GM12891 (cell line): ENCODE data around the gene OLFML2A.

Experiments
- DNase-seq: peaks from one replicate; pipeline ENCODE4 v3.0.0; 2011; ENCODE audit warnings: low spot score; ENCODE audit not compliant: insufficient read length
- FAIRE-seq: peaks from 2 replicates; lab custom pipeline; 2011; peaks lifted over from hg19 to GRCh38; lab: Jason Lieb, UNC
- PAX5 ChIP-seq: IDR thresholded peaks from 2 replicates; pipeline ENCODE4 v1.6.1; 2011; ENCODE audit warnings: low read length, moderate library complexity, mild to moderate bottlenecking; ENCODE audit not compliant: insufficient read depth, severe bottlenecking
- POLR2A ChIP-seq: IDR thresholded peaks from 2 replicates; pipeline ENCODE4 v1.6.1; 2011; ENCODE audit warnings: low read depth, low read length, control low read depth
- POLR2AphosphoS5 ChIP-seq: IDR thresholded peaks from 2 replicates; pipeline ENCODE4 v1.6.1; 2011; ENCODE audit warnings: low read depth, low read length, control low read depth
- POU2F2 ChIP-seq: IDR thresholded peaks from 2 replicates; pipeline ENCODE4 v1.6.1; 2011; ENCODE audit warnings: low read depth, mild to moderate bottlenecking, control low read depth, low read length, moderate library complexity
- SPI1 ChIP-seq: IDR thresholded peaks from 2 replicates; pipeline ENCODE4 v1.6.1; 2011; ENCODE audit warnings: low read depth, low read length, control low read depth
- TAF1 ChIP-seq: IDR thresholded peaks from 2 replicates; pipeline ENCODE4 v1.6.1; 2011; ENCODE audit warnings: low read depth, low read length, control low read depth

Gene OLFML2A

GRCh38 chr9:124852121-124852828 lies 75.3 kb downstream of the OLFML2A start:
- no peak for DNase-seq
- TF ChIP-seq SPI1 (no peak), POLR2A (no peak), POU2F2 (no peak), TAF1 (no peak), PAX5 (no peak), POLR2AphosphoS5 (no peak)
- no peak for FAIRE-seq

- DNase-seq (peak; percentile 86), FAIRE-seq (peak; percentile 92)
- TF ChIP-seq POLR2AphosphoS5 (no peak), POU2F2 (no peak), PAX5 (no peak), TAF1 (no peak), SPI1 (no peak), POLR2A (no peak)
Observed at GRCh38 chr9:124852829-124853531, 76.0 kb downstream of the OLFML2A start, which contains the start of gene WDR38. TSS of gene WDR38 (plus strand) at chr9:124853460. CDS start at chr9:124853532, 72 bp downstream.

GRCh38 chr9:124853605-124854143 lies 76.7 kb downstream of the OLFML2A start:
- no peak for FAIRE-seq
- TF ChIP-seq PAX5 (no peak), POLR2A (no peak), POLR2AphosphoS5 (no peak), TAF1 (no peak)
- DNase-seq = no peak

- FAIRE-seq = no peak
- DNase-seq = no peak
- no peak for TF ChIP-seq SPI1
- no peak for TF ChIP-seq PAX5
- no peak for TF ChIP-seq POLR2A
Observed at GRCh38 chr9:124854161-124854560, 77.2 kb downstream of the OLFML2A start.

- DNase-seq (no peak), FAIRE-seq (no peak)
- TF ChIP-seq POU2F2 = no peak
- no peak for TF ChIP-seq POLR2A
- TF ChIP-seq SPI1 = no peak
- no peak for TF ChIP-seq PAX5
- TF ChIP-seq TAF1 = no peak
- TF ChIP-seq POLR2AphosphoS5 = no peak
Observed at GRCh38 chr9:124854822-124855221, 77.9 kb downstream of the OLFML2A start.

GRCh38 chr9:124855566-124855943 lies 78.6 kb downstream of the OLFML2A start:
- DNase-seq = no peak
- TF ChIP-seq PAX5 (no peak), TAF1 (no peak), SPI1 (no peak), POLR2AphosphoS5 (no peak), POU2F2 (no peak), POLR2A (no peak)
- FAIRE-seq = no peak

GRCh38 chr9:124855944-124856765 lies 79.2 kb downstream of the OLFML2A start:
- DNase-seq (no peak), FAIRE-seq (no peak)
- no peak; the same call in 1 of the 2 replicates for TF ChIP-seq POLR2AphosphoS5
- TF ChIP-seq TAF1 = no peak
- TF ChIP-seq POLR2A = no peak
- no peak for TF ChIP-seq SPI1
- no peak for TF ChIP-seq PAX5
- no peak; the same call in 1 of the 2 replicates for TF ChIP-seq POU2F2

GRCh38 chr9:124857533-124858162 lies 80.7 kb downstream of the OLFML2A start:
- TF ChIP-seq SPI1 = no peak
- TF ChIP-seq POU2F2 = no peak
- no peak for TF ChIP-seq PAX5
- no peak for TF ChIP-seq POLR2AphosphoS5
- TF ChIP-seq TAF1 = no peak
- no peak for TF ChIP-seq POLR2A
- FAIRE-seq = no peak

More at GRCh38 chr9:124857533-124858162, 80.7 kb downstream of the OLFML2A start:
- no peak for DNase-seq
